Lung (tissue), 12 donors: ENCODE measurements around the gene PSMD5. TPM values are rescaled to one million over a fixed set of nuclear protein-coding genes. Genes with fewer than 3 reads are reported as not detected.

Source experiments
- ATAC-seq: fragments of 200-7000 bp; cut with Tn5 transposase; one replicate; pipeline ENCODE4 v1.9.1; 2020; ENCODE audit warnings: moderate number of reproducible peaks; ENCODE audit not compliant: insufficient read depth, low FRiP score
- DNase-seq, 3 donors: peaks; one replicate each; pipeline ENCODE4 v3.0.0-alpha.2; 2013 to 2017
- H3K27ac ChIP-seq, 2 donors: one replicate each; pipeline ENCODE4 v1.5.1; 2013; ENCODE audit warnings: mild to moderate bottlenecking in 2 of 2, moderate library complexity in 2 of 2, control low read depth in 1 of 2, inconsistent platforms in 1 of 2, low read depth in 1 of 2, low read length in 1 of 2
- H3K27me3 ChIP-seq, 3 donors: one replicate each; pipeline ENCODE4 v1.5.1; 2013; ENCODE audit warnings: low read length in 2 of 3; ENCODE audit not compliant: control insufficient read depth in 3 of 3, insufficient read depth in 3 of 3
- H3K36me3 ChIP-seq, 4 donors: one replicate each; pipeline ENCODE4 v1.5.1; 2013; ENCODE audit warnings: low read length in 4 of 4, mild to moderate bottlenecking in 1 of 4, moderate library complexity in 1 of 4; ENCODE audit not compliant: control insufficient read depth in 4 of 4, insufficient read depth in 4 of 4
- H3K4me1 ChIP-seq, 5 donors: one replicate each; pipeline ENCODE4 v1.5.1; 2013; ENCODE audit warnings: low read length in 5 of 5, mild to moderate bottlenecking in 2 of 5, moderate library complexity in 1 of 5; ENCODE audit not compliant: control insufficient read depth in 5 of 5, insufficient read depth in 5 of 5
- H3K4me3 ChIP-seq: one replicate; pipeline ENCODE4 v1.5.1; 2013; ENCODE audit warnings: mild to moderate bottlenecking, control low read depth, moderate library complexity
- H3K9ac ChIP-seq, 2 donors: one replicate each; pipeline ENCODE4 v1.5.1; 2013; ENCODE audit warnings: low read length in 2 of 2, control low read depth in 1 of 2; ENCODE audit not compliant: insufficient read depth in 1 of 2
- H3K9me3 ChIP-seq, 4 donors: one replicate each; pipeline ENCODE4 v1.5.1; 2013; ENCODE audit warnings: low read length in 3 of 4, mild to moderate bottlenecking in 1 of 4, moderate library complexity in 1 of 4; ENCODE audit not compliant: control insufficient read depth in 4 of 4, insufficient read depth in 3 of 4
- CTCF ChIP-seq: IDR thresholded peaks from 2 replicates; pipeline ENCODE4 v1.5.1; 2012; ENCODE audit warnings: mild to moderate bottlenecking; ENCODE audit errors: control extremely low read depth, extremely low read depth
- WGBS, 2 donors: extraction: QIAGEN DNeasy Blood & Tissue Kit; methylation state at CpG; one replicate each; pipeline ENCODE4 v1.1.7; 2013; 5-methylcytosine and 5-hydroxymethylcytosine counted together
- polyA plus RNA-seq, 2 donors: library from polyadenylated mRNA; stranded (reverse); fragments of 200-250 nt; gene quantifications; one replicate each; pipeline ENCODE4 v1.2.1, GENCODE V29; 2013
- total RNA-seq, 2 donors: library from RNA; depleted of rRNA in 1 of 2; stranded (reverse); fragments of >200 nt in 1 of 2; gene quantifications; one replicate each; pipeline ENCODE4 v1.2.1, GENCODE V29; 2014 to 2021
- donor health status: control.
- donor health status: control.
- donor health status: Bipolar disorder and iron deficiency.
- donor health status: healthy.
- donor health status: DM: yes; HTN: yes; CAD: no.

The PSMD5 gene
- total and polyA plus RNA-seq, 4 donors = 14.9 to 66.0 (median 27.3) TPM

- Histone ChIP-seq H3K9ac (no peak overlapping the region), H3K4me3 (no peak overlapping the region), H3K27me3 (no peaks in the 10 kb centered on the region), H3K36me3 (no peaks in the 10 kb centered on the region), H3K4me1 (no peaks in the 10 kb centered on the region), H3K27ac (no peak overlapping the region), H3K9me3 (peaks cover 0 to 10% (median 1%) of the 10 kb centered on the region in 4 donors)
- TF ChIP-seq CTCF = no peak
- ATAC-seq (no peak), DNase-seq (no peak)
- WGBS, 2 donors = 97 to 98% methylated on average over 7 of the region's 7 CpGs
Observed at GRCh38 chr9:120801441-120801840, 41.3 kb downstream of the PSMD5 start.

- H3K9ac ChIP-seq = peak within 1 kb of the TSS; percentile 91 to 98
- ATAC-seq = peak; percentile 99
- WGBS, 2 donors = 0% methylated on average over 61 to 72 of the region's 72 CpGs
Observed at GRCh38 chr9:120792898-120793765, 49.6 kb downstream of the PSMD5 start, which contains the start of gene FBXW2. Gene FBXW2, minus strand, starts transcription at chr9:120793416. Its CDS starts 5,158 bp downstream, at chr9:120788258.

GRCh38 chr9:120791161-120791560 lies 51.6 kb downstream of the PSMD5 start:
- ATAC-seq (no peak), DNase-seq (no peak)
- H3K4me3 ChIP-seq = no peak overlapping the region
- H3K4me1 ChIP-seq = peaks cover 0 to 22% (median 7%) of the 10 kb centered on the region in 5 donors
- H3K36me3 ChIP-seq = peaks cover 1 to 20% (median 9%) of the 10 kb centered on the region in 4 donors
- WGBS, 2 donors = 79 to 81% methylated on average over 3 of the region's 3 CpGs
- H3K27me3 ChIP-seq = no peaks in the 10 kb centered on the region
- H3K9me3 ChIP-seq = no peaks in the 10 kb centered on the region
- H3K9ac ChIP-seq = no peak overlapping the region
- no peak for TF ChIP-seq CTCF
- no peak overlapping the region for H3K27ac ChIP-seq

More at GRCh38 chr9:120792898-120793765, 49.6 kb downstream of the PSMD5 start, which contains the start of gene FBXW2:
- Histone ChIP-seq H3K36me3 (peaks cover 0 to 11% (median 4%) of the 10 kb centered on the region in 4 donors), H3K27ac (peak within 1 kb of the TSS; percentile 93 to 97), H3K4me3 (peak within 1 kb of the TSS; percentile 81), H3K9me3 (no peaks in the 10 kb centered on the region), H3K4me1 (peaks cover 0 to 22% (median 7%) of the 10 kb centered on the region in 5 donors), H3K27me3 (no peaks in the 10 kb centered on the region)
- DNase-seq = peak; percentile 93 to 97 (median 94)
- no peak for TF ChIP-seq CTCF
